Prostate gland (tissue), 2 donors: Measurements from ENCODE around the gene OR10X1.

ENCODE experiments used
- CTCF ChIP-seq, 4 experiments: fragments of 200-600 bp in 2 of 4; fragments of 450-650 bp in 2 of 4; sonication (generic) in 2 of 4; IDR thresholded peaks; 1 replicate in 3 of 4; 2 replicates in 1 of 4; pipeline ENCODE4 v1.5.1; 2016 to 2019; ENCODE audit warnings: antibody characterized with exemption in 4 of 4, mild to moderate bottlenecking in 2 of 4, moderate library complexity in 2 of 4
- POLR2A ChIP-seq: fragments of 450-650 bp; IDR thresholded peaks from one replicate; pipeline ENCODE4 v1.6.1; 2016; ENCODE audit warnings: antibody characterized with exemption, mild to moderate bottlenecking

- TF ChIP-seq POLR2A (no peak), CTCF (IDR thresholded peaks at IDR 0.05) (no peak)
Measured at GRCh38 chr1:158572226-158572625, 7.5 kb downstream of the OR10X1 start.
